Tibial nerve (tissue), 3 donors: ENCODE data around the gene NOVA2.

Experiments
- CTCF ChIP-seq, 5 experiments: fragments of 200-600 bp in 3 of 5; fragments of 450-650 bp in 2 of 5; sonication (generic) in 3 of 5; IDR thresholded peaks; one replicate each; pipeline ENCODE4 v1.5.1; 2016 to 2019; ENCODE audit warnings: antibody characterized with exemption in 5 of 5, mild to moderate bottlenecking in 3 of 5, moderate library complexity in 2 of 5
- POLR2A ChIP-seq, 2 donors: fragments of 450-650 bp; IDR thresholded peaks; one replicate each; pipeline ENCODE4 v1.6.1; 2017; ENCODE audit warnings: antibody characterized with exemption in 2 of 2, mild to moderate bottlenecking in 2 of 2, moderate library complexity in 2 of 2

- TF ChIP-seq POLR2A (IDR thresholded peaks at IDR 0.05), result no peak
- TF ChIP-seq CTCF (IDR thresholded peaks at IDR 0.05), result no peak
Measured at GRCh38 chr19:45955905-45956608, 17.6 kb downstream of the NOVA2 start.
